ENCODE data around the gene ZNF841.

GRCh38 chr19:52102782-52103181 is 7.2 kb upstream of the ZNF841 start:
- TF ChIP-seq, protein P1, sequence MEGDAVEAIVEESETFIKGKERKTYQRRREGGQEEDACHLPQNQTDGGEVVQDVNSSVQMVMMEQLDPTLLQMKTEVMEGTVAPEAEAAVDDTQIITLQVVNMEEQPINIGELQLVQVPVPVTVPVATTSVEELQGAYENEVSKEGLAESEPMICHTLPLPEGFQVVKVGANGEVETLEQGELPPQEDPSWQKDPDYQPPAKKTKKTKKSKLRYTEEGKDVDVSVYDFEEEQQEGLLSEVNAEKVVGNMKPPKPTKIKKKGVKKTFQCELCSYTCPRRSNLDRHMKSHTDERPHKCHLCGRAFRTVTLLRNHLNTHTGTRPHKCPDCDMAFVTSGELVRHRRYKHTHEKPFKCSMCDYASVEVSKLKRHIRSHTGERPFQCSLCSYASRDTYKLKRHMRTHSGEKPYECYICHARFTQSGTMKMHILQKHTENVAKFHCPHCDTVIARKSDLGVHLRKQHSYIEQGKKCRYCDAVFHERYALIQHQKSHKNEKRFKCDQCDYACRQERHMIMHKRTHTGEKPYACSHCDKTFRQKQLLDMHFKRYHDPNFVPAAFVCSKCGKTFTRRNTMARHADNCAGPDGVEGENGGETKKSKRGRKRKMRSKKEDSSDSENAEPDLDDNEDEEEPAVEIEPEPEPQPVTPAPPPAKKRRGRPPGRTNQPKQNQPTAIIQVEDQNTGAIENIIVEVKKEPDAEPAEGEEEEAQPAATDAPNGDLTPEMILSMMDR (conservative IDR thresholded peaks at IDR 0.05), result no peak
- no peak for TF ChIP-seq ZFX (IDR thresholded peaks at IDR 0.05)

Measured in C4-2B (cell line).